ENCODE results near the gene CNOT11.

The CNOT11 gene

DNA sequence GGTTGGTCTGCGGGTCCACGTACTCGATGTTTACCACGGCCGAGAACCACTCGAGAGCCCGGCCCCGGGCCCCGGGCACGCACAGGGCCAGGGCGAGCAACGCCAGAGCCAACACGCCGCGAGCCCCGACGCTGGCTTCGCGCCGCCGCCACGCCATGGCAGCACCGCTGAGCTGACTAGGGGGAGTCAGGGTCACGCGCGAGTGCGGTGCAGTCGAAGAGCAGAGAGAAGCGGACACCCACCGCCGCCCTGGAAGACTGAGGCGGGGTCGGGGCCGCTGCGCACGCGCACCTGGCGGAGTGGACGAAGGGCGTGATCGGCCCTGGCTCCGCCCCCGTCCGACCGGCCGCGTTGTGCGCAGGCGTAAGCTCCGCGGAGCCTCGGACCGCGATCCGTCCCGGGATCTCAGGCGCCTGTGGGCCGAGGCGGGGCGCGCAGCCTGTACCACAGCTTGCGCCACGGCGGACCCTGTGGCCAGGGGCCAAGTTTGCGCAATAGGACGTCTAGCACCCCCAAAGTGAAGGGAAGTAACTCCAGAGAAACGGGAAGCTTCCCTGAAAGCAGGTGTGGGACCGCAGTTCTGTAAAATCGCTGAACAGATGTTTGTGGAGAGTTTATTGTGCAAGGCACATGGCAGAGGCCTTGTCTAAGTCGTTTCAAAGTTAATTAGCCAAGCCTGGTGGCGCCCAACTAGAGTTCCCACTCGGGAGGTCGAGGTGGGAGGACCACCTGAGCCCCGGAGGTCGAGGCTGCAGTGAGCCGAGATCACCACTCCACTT is 55.9 kb downstream of the CNOT11 start, which contains the start of gene RNF149:
RNF149 (minus strand) TSS at position 270 of the 779 bp plus-strand sequence; CDS start at position 157, 113 bp downstream.
- peaks cover 18% of the 10 kb centered on the region for H3K4me1 ChIP-seq (ENCODE audit: low read length)

GRCh38 chr2:101310090-101310833 is 57.6 kb downstream of the CNOT11 start:
- no peaks in the 10 kb centered on the region for H3K9me3 ChIP-seq (replicated peaks; ENCODE audit: insufficient read depth, low read length)
- H3K79me2 ChIP-seq (ENCODE audit: low read length): peaks cover 31% of the 10 kb centered on the region
- H3F3A ChIP-seq (ENCODE audit: insufficient read depth, low read length): peaks cover 15% of the 10 kb centered on the region
- TF ChIP-seq EZH2phosphoT487 (IDR thresholded peaks at IDR 0.05; ENCODE audit: low read length) (no peak), EZH2 (optimal IDR thresholded peaks at IDR 0.05; ENCODE audit: low read depth, low read length) (no peak)
- TF ChIP-seq, protein P1, sequence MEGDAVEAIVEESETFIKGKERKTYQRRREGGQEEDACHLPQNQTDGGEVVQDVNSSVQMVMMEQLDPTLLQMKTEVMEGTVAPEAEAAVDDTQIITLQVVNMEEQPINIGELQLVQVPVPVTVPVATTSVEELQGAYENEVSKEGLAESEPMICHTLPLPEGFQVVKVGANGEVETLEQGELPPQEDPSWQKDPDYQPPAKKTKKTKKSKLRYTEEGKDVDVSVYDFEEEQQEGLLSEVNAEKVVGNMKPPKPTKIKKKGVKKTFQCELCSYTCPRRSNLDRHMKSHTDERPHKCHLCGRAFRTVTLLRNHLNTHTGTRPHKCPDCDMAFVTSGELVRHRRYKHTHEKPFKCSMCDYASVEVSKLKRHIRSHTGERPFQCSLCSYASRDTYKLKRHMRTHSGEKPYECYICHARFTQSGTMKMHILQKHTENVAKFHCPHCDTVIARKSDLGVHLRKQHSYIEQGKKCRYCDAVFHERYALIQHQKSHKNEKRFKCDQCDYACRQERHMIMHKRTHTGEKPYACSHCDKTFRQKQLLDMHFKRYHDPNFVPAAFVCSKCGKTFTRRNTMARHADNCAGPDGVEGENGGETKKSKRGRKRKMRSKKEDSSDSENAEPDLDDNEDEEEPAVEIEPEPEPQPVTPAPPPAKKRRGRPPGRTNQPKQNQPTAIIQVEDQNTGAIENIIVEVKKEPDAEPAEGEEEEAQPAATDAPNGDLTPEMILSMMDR (IDR thresholded peaks at IDR 0.05; ENCODE audit: low read length): no peak
- H3K27ac ChIP-seq (ENCODE audit: low read length): no peak overlapping the region
- H3K36me3 ChIP-seq (replicated peaks; ENCODE audit: insufficient read depth, low read length): no peaks in the 10 kb centered on the region
- no peaks in the 10 kb centered on the region for H3K9me2 ChIP-seq (replicated peaks; ENCODE audit: insufficient read depth, low read length)
- no peaks in the 10 kb centered on the region for H3K27me3 ChIP-seq (replicated peaks; ENCODE audit: insufficient read depth, low read length)
- no peak overlapping the region for H2AFZ ChIP-seq (ENCODE audit: low read length)
- no peaks in the 10 kb centered on the region for H4K20me1 ChIP-seq (ENCODE audit: insufficient read depth, low read length)
- no peak overlapping the region for H3K4me2 ChIP-seq (ENCODE audit: low read depth, low read length)
- H3K9ac ChIP-seq (ENCODE audit: low read length): no peak overlapping the region
- peaks cover 14% of the 10 kb centered on the region for H3K4me1 ChIP-seq (ENCODE audit: low read length)
- no peak overlapping the region for H3K4me3 ChIP-seq (ENCODE audit: low read length)
- no peak for DNase-seq

More for the DNA sequence above, 55.9 kb downstream of the CNOT11 start, which contains the start of gene RNF149:
- H3K9ac ChIP-seq (ENCODE audit: low read length): peak within 1 kb of the TSS; percentile 92
- H3K9me3 ChIP-seq (replicated peaks; ENCODE audit: insufficient read depth, low read length): no peaks in the 10 kb centered on the region
- no peaks in the 10 kb centered on the region for H3K36me3 ChIP-seq (replicated peaks; ENCODE audit: insufficient read depth, low read length)
- H3K4me3 ChIP-seq (ENCODE audit: low read length): peak within 1 kb of the TSS; percentile 89
- peaks cover 48% of the 10 kb centered on the region for H3K79me2 ChIP-seq (ENCODE audit: low read length)
- peak within 1 kb of the TSS; percentile 82 for H2AFZ ChIP-seq (ENCODE audit: low read length)
- no peaks in the 10 kb centered on the region for H3K9me2 ChIP-seq (replicated peaks; ENCODE audit: insufficient read depth, low read length)
- no peaks in the 10 kb centered on the region for H3K27me3 ChIP-seq (replicated peaks; ENCODE audit: insufficient read depth, low read length)
- H4K20me1 ChIP-seq (ENCODE audit: insufficient read depth, low read length): no peaks in the 10 kb centered on the region
- peak within 1 kb of the TSS; percentile 73 for H3K4me2 ChIP-seq (ENCODE audit: low read depth, low read length)
- TF ChIP-seq EZH2phosphoT487 (IDR thresholded peaks at IDR 0.05; ENCODE audit: low read length): no peak
- TF ChIP-seq, protein P1 (IDR thresholded peaks at IDR 0.05; ENCODE audit: low read length): no peak
- TF ChIP-seq EZH2 (optimal IDR thresholded peaks at IDR 0.05; ENCODE audit: low read depth, low read length): no peak
- peaks cover 15% of the 10 kb centered on the region for H3F3A ChIP-seq (ENCODE audit: insufficient read depth, low read length)
- H3K27ac ChIP-seq (ENCODE audit: low read length): peak within 1 kb of the TSS; percentile 88
- DNase-seq: peak; percentile 89

DNA sequence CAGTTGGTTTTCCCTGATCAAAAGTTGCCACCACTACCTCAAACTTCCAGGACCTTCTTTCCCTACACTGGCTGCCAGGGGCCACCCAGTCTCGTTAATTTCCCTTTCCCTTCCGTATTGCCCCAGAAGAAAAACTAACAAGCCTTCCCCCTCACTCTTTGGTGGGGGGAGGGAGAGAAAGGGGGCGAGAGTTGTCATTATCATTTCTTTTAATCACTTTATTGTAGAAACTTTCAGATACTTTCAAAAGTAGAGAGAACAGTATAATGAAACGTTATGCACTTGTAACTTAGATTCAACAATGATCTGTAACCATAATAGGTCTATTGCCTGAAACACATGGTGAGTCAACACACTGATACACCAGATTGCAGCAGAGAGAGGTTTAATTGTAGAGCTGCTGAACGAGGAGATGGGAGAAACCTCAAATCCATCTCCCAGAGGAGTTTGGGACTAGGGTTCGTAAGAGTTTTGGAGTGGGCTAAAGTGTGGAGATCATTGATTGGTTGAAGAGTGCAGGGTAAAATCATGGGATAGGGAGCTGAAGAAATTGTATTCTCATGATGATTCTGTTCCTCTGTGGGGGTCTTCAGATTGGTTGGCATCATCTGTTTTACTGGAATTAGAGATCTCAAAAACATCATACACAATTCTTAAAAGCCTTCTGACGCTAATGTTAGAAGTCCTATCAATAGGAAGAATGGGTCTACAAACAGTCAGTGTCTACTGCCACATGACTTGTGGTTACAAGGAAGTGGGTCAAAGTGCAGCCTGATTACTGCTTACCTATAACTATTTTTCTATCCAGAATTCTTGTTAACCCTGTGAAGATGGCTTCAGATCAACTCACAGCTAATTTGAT is 58.4 kb downstream of the CNOT11 start:
- Histone ChIP-seq H3K9ac (ENCODE audit: low read length) (no peak overlapping the region), H2AFZ (ENCODE audit: low read length) (no peak overlapping the region)

More for the DNA sequence above, 58.4 kb downstream of the CNOT11 start:
- Histone ChIP-seq H3K27ac (ENCODE audit: low read length) (no peak overlapping the region), H3K9me2 (replicated peaks; ENCODE audit: insufficient read depth, low read length) (no peaks in the 10 kb centered on the region), H3K4me2 (ENCODE audit: low read depth, low read length) (no peak overlapping the region), H3K27me3 (replicated peaks; ENCODE audit: insufficient read depth, low read length) (no peaks in the 10 kb centered on the region), H3K4me3 (ENCODE audit: low read length) (no peak overlapping the region), H3F3A (ENCODE audit: insufficient read depth, low read length) (peaks cover 15% of the 10 kb centered on the region), H3K4me1 (ENCODE audit: low read length) (peaks cover 6% of the 10 kb centered on the region), H3K9me3 (replicated peaks; ENCODE audit: insufficient read depth, low read length) (no peaks in the 10 kb centered on the region), H3K36me3 (replicated peaks; ENCODE audit: insufficient read depth, low read length) (no peaks in the 10 kb centered on the region), H4K20me1 (ENCODE audit: insufficient read depth, low read length) (no peaks in the 10 kb centered on the region), H3K79me2 (ENCODE audit: low read length) (peaks cover 23% of the 10 kb centered on the region)
- no peak for DNase-seq
- TF ChIP-seq EZH2 (optimal IDR thresholded peaks at IDR 0.05; ENCODE audit: low read depth, low read length): no peak
- TF ChIP-seq, protein P1 (IDR thresholded peaks at IDR 0.05; ENCODE audit: low read length): no peak
- no peak for TF ChIP-seq EZH2phosphoT487 (IDR thresholded peaks at IDR 0.05; ENCODE audit: low read length)
